GM21526 (cell line): ENCODE data around the gene KCTD5.
"Not testable (repeated sequence)": the region's sequence is repeated elsewhere in the genome, so short reads cannot be mapped to it uniquely, and the experiment has no call there.

Source experiments
- ATAC-seq: cut with Tn5 transposase; IDR thresholded peaks from one replicate; pipeline ENCODE4 v1.9.1; 2021; ENCODE audit warnings: moderate library complexity; ENCODE audit not compliant: unreplicated experiment, low FRiP score

The KCTD5 gene

DNA sequence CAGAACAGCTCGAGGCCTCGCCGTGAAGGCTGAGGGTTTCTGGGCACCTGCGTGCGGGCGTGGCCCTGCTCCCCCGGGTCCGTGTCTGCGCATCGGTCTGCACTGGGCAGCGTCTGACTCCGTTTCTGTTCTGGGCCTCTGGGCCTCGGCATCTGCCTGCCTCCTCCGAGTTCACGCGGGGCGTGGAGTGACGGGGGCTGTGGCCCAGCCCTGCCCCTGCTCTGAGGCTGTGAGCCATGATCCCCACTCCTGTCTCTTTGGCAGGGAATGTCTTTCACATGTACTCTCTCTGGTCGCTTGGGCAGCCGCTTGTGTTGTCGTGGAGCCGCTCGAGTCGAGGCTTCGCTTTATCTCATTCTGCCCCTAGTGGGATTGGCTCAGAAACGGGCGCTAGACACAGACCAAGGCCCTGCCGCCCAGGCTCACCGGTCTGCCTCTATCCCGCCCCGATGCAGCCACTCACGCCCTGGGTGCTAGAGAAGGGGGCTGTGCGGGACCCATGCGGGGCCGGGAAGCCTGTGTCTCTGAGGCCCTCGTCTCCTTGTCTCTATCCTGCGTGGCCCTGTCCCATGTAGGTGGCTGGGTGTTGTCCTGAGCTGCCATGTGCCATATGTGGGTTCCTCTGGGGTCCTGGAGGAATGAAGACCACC is 14.4 kb downstream of the KCTD5 start:
- not testable (repeated sequence) for ATAC-seq

DNA sequence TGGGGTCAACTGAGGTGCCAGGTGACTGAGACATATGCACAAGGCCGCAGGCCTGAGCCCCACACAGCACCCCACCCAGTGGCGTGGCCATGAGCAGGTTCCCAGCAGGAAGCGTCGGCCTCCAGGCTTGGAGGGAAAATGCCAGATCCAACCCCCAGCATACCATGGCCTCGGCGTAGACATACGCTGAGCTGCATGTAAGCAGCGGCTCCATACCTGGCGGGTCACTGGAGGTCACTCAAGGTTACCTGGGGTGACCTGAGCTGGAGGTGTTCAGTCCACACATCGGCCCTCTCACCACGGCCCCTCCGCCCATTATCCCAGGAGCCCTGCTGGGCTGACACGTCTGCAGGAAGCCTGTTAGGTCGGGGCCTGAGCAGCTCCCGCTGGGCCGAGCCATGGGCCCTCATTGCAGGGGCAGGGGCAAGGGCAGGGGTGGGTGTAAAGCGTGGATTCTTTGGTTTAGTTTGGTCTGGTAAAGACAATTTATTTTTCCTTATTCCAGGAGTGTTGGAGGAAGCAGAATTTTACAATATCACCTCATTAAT is 15.2 kb downstream of the KCTD5 start:
- ATAC-seq: no peak

DNA sequence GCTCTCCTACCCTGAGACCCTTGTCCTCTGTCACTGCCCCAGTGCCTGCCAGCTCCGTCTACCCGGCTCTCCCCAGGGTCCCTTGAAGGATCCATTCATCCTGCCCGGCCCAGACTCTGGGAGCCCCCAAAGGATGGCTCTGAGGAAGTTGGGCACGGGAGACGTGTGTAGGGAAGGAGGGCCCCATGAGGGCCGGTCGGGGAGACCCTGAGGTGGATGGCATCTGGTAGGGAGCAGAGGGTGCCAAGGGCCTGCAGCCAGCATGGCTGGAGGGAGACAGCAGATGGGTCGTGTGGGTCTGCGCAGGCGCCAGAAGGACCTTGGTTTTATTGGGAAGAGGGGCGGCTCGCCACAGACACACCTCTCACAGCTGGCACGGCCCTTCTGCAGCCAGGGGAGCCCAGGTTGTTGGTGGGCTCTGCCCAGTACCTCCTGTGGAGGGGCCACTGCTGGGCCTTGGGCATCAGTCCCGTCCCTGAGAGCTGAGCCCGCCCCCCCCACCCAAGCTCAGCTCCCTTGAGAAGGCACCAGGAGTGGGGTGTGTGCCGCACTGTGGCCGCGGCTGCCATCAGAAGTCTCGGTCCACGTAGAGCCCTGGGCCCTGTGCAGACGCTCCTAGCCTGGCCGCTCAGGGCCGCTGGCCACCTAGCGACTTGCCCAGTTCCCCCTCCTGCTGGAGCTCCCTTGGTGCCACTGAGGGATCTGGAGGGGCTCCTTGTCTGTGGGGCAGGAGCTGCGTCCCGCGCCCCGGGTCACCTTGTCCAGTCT is 16.0 kb downstream of the KCTD5 start:
- no peak for ATAC-seq

DNA sequence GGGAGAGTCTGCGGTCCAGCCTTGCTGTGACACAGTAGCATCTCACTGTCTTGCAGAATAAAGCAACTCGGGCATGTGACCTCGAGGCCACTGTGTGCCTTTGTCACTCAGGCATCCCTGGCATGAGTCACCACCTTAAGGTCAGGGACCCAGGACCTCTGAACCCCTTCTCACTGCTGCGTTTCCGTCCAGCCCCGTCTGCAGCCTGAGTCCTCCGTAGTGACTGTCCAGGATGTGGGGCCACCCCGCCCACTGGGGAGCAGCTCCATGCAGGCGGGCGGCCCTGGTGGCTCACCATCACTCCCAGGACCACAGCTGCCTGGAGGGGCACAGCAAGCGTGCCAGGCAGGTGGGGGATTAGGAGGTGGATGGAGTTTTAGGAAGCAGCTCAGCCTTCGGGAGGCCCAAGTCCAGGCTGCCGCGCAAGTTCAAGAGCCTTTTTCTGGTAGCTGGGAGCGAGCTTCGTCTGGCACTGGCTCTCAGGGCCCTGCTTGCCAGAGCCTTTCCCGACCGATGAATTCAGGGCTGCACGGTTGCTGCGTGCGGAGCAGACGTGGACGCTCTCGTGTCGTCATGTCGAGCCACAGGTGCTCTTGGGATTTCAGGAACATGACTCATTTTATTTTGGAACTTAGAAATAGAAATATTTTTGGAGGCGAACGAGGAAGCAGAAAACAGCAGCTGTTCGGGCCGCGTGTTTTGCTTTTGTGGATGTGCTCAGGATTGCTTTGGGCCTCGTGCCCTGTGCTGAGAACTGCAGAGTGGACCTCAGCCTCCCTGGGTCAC is 16.8 kb downstream of the KCTD5 start:
- ATAC-seq: no peak

DNA sequence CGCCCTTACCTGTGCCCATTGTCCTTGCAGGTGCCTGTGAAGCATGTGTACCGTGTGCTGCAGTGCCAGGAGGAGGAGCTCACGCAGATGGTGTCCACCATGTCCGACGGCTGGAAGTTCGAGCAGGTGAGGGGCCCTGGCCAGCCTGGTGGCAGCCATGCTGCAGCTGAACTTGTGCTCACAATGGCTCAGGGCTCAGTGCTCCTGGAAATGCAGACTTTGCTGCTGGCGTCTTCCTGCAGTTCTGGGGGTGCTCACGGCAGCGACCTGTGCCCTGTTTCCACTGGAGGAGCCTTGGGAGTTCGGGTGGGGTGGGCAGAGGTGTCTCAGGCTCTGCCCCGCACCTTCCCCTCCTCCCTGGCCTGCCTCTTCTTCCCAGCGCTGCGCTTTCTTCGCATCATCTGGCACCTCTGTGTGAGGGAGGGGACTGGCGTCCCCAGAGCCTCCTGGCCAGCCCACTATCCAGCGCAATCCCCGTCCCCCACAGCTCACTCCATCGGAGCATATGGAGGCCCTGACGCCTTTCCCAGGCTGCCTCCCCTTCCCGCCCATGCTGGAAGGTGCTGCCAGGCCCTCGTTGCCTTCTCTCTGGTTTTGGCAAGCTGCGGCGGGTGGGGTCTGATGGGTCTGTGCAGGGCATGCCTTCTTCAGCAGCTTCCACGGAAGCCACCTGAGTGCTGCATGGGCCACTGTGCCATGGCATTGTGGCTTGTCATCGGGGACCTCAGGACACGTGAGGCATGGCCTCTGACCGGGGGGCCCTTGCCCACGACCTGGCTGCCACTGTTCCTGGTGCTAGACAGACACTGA is 17.7 kb downstream of the KCTD5 start:
- ATAC-seq: no peak

DNA sequence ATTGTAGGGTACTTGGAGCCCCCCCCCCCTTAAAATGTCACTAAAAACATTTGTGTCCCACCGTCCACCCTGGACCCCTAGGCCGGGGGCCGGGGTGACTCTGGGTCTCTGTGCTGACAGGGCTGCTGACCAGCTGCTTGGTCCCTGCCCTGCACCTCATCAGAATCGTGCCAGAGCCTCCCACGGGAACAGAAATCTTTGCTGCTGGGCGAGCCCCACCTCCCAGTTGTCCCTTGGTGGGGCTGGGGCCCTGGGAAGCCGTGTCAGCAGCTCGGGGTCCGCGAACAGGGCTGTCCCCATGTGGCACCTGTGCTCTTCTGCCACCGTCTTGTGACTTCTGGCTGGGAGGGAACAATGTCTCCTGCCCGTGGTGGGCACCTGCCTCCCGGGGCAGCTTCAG is 18.5 kb downstream of the KCTD5 start:
- ATAC-seq: no peak

DNA sequence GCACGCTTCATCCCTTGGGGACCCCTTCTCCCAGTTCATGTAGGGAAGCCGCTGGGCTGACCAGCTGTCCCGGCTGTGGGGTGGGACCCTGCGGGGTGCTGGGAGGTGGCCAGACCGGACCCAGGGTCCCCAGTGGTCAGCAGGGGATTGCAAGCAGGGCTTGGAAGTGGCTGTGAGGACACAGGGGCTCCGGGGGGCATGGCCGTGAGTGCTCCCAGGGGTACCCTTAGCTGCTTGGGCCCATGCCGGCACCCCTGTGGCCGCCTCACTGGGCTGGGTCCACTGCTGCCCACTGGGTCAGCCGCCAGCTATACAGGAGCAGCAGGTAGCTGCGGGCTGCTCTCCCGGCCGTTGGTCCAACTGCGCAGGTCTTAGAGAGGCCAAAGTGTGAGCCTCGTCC is 18.9 kb downstream of the KCTD5 start:
- ATAC-seq: no peak

DNA sequence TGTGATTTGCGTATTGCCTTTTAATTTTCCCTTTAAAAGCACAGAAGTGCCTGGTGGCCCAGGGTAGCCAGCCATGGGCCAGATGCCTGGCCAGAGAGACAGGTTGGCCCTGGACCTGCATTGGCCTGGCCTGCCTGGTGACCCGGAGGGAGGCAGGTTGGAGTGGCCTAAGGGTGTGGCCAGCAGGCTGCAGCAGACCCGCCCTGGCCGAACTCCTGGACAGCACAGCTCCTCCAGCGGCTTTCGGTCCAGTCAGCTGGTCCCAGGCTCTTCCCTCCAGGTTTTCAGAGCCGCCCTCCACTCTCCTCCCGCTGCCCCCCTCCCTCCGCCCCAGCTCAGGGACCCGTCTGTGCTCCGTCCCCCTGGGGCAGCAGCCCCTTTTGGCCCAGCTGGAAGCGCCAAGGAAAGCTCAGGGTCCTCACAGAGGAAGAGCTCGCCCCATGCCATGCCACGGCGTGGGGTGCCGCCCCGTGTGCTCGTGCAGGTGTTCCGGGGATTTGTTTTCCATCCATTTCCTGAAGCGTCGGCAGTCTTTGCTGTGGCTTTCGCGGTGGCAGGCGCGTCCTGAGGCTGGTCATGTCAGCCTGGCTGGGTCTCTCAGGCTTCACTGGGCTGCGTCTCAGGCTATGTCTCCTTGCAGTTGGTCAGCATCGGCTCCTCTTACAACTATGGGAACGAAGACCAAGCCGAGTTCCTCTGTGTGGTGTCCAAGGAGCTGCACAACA is 19.6 kb downstream of the KCTD5 start:
- no peak for ATAC-seq

DNA sequence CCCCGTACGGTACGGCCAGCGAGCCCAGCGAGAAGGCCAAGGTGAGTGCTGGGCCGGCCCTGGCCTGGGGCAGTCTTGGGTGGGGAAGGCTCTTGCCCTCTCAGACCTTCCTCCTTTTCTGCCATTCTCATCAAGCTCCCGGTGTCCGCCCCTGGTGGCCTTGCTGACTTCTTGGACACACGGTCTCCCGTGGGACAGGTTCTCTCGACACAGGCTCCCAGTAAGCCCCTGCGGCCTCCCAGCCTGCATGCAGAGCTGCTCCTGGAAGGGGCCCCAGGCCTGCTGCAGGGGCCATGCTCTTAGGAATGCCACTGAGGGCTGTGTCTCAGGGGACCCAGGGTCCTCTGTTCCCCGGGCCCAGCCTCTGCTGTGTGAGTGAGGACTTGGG is 20.1 kb downstream of the KCTD5 start:
- no peak for ATAC-seq

DNA sequence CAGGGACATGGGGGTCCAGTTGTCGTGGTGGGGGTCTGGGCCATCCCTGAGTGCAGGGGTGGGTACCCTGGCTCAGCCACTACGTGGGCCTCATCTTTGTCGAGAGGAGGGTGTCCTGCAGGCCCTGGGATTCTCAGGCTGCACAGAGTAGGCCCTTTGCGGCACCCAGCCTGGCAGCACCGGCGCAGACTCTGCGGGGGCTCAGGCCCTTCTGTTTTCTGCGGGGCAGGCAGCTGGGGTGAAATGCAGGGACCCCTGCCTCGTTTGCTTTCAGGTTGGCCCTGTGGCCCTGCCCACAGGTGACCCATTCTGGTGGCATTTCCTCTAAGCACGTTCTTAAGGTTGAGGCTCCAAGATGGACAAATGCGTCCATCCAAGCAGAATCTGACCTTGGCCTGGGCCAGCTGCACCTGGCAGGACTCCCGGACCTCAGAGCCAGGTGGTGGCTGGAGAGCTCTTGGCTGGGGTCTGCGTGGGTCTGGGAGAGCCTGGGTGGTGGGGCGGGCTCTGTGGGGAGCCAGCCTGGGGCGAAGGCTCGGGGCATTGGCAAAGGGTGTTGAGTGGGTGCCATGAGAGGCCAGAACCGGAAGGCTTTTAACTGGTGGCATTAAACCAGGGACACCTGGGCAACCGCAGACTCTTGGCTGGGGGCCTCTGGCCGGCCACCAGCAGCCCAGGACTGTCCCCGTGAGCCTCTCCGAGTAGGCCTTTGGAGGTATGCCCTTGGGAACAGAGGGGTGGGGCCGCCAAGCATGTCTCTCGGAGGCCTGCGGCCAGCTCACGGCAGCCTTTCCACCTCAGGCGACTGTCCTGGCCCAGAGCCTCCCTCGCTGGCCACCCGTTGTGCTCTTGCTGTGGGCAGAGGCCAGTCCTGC is 20.8 kb downstream of the KCTD5 start:
- ATAC-seq: no peak

DNA sequence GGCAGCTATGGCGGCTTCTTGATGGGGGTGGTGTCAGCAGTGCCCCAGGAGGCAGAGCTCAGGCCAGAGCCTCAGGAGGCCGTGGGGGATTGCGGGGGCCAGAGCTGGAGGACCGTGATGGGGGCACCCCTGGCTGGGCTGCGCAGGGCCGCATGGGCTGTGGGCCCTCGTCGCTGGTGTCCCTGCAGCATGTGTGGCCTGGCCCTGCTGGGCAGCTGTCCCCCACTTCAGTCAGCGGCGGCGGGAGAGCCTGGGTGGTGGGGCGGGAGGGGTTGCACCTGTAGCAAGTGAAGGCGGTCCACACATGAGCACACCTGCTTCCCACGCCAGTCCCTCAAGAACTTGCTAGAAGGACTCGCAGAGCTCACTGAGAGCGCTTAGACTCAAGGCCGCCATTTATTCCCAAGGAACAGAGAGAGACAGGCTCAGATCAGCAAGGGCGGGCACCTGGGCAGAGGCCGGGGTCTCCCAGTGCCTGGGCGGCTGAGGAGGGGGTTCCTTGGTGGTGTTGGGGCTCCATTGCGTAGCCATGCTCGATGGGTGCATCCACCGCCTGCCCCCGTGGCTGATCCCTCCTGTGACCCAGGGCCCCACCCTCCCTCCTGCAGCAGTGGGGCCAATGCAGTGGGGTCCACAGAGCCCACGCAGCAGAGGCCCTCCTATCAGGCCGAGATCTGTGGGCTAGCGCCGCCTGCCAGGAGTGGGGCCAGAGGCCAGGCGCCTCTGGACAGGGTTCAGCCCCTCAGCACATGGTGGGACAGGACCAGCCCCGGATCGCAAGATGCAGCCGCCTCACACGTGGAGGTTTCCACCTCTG is 22.1 kb downstream of the KCTD5 start:
- ATAC-seq: no peak

DNA sequence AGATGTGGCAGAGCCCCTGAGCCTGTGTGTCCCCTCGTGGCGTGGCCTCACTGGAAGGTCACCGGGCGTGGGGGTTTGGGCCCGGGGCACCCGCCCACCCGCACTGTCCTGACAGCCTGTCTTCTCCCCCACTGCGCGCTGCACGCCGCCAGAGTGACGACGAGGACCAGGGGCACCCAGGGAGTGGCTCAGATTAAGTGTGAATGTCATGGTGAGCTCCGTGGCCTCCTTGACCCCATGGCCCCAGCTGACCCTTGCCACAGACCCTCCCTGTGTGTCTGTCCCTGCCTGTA is 22.6 kb downstream of the KCTD5 start:
- ATAC-seq: no peak

DNA sequence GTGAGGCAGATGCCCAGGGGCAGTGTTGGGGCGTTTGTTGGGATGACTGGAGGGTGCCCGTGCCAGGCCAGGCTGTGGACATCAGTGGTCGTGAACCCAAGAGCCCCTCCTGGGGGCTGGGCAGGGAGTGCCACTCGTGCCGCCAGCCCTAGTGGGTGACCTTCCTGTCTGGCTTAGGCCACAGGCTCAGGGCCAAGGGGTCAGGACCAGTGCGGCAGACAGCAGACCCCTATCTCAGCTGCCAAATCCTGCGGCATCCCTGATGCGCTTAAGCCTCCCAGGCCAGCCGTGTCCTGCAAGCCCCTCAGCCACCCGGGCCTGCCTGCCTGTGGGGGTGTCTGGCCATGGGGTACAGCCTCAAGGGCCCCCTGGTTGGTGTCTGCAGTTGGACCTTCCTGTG is 23.0 kb downstream of the KCTD5 start:
- no peak for ATAC-seq

DNA sequence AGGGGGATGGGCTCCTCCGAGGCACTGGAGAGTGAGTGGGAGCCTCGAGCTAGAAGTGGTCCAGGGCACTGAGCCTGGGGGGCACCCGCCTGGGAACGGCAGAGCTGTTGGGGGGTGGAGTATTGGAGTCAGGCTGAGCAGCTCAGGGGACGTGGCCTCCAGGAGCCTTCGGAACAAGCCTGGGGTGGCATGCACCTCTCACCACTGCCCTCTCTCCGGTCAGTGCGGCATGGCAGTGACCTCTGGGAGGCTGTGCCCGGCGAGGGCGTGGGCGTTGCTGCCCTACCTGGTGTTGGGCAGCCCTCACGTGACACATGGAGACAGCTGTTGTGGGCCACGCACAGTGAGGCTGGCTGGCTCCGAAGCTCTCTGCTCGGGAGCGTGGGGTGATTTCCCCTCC is 23.8 kb downstream of the KCTD5 start:
- ATAC-seq: no peak

DNA sequence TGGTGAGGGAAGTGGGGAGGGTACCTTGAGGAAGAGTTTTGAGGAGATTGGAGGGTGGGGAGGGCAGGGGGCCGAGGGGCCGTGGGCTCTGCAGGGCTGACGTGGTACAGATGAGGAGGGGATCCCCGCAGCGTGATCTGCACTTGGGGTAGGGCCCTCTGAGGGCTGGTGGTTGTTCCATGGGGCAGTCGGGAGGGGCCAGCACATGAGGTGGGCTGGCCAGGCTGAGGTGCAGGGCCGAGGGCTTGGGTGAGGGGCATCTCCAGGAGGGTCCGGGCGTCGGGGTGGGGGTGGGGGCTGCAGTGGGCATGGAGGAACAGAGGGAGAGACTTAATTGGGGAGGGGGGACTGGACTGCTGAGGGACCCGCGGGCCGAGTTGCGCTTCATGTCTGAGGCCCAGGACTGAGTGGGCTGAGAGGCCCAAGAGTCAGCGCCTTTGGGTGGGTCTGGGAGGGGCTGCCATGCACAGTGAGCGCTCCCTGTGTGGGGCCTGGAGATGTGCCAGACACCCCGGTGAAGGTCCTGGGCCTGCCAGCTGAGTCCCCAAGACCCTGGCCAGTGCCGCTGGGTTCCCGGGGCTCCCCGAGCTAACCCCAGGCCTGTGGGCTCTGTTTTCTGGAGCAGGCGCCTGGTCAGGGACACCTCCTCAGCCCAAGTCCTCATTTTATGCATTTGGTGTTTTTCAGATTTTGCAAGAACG is 24.4 kb downstream of the KCTD5 start:
- ATAC-seq: no peak

DNA sequence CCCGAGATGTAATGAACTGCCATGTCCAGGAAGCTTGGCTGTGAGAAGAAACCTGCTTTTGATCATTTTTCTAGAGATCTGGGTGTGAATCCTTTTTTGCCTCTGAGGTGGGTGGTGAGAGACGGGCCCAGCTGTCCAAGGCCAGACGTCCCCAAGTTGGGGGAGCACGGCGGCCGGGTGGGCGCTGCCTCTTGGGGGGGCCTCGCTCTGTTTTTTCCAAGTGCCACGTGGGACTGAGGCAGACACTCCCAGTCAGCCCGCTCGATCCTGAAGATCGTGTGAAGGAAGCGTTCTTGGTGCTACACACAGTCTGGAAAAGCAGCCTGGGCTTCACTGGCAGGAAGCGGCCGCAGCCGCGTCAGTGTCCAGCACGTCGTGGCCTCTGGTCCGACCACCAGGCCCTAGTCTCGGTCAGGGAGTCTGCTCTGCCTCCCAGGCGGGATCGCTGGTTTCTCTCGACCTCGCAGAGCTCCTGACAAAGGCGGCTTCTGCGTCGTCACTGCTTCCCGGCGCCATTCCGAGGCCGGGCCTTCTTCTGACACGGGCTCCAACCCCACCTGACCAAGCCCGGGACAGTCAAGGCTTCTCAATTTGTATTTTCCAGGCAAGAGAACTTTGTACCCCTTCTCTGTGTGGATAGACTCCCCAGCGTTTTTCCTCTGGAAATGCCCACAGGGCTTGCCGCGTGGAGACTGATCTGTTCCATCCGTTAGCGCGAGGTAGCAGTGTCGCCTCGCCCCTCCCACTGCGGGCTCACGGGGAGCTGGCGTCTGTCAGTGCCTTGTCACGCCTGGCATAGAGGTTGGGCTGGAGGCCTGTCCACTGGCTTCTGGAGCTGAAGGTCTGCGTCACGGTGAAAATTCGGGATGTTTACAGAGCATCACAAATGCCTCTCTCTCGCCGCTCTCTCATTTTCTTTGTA is 25.3 kb downstream of the KCTD5 start:
- no peak for ATAC-seq

DNA sequence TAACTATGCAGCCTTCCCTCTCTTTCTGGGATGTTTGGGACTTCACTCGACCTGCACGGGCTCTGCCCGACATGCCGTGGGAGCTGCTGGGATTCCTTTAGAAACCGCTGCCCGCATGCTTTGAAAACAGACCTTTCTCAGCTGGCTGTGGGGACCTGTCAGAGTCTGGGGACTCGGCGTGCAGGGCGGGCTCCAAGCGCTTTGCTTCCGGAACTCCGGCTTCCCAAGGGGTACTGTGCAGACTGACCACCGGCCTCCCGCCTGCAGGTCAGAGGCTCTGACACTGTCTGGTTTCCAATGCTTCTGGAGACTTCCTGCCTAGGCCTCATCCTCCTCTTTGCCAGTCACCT is 25.9 kb downstream of the KCTD5 start:
- no peak for ATAC-seq
